Measurements from ENCODE around the gene ECM1. TPM values are rescaled to one million over a fixed set of nuclear protein-coding genes. Genes with fewer than 3 reads are reported as not detected.
A peak's percentile ranks its signal among the peaks of the same experiment; 100 is the strongest.

Gene ECM1
- total RNA-seq, 1 donor from 2014 or later: 0.60 TPM

- no peak for DNase-seq (ENCODE audit: low read depth)
Measured at GRCh38 chr1:150512846-150513245, 4.9 kb downstream of the ECM1 start.

DNA sequence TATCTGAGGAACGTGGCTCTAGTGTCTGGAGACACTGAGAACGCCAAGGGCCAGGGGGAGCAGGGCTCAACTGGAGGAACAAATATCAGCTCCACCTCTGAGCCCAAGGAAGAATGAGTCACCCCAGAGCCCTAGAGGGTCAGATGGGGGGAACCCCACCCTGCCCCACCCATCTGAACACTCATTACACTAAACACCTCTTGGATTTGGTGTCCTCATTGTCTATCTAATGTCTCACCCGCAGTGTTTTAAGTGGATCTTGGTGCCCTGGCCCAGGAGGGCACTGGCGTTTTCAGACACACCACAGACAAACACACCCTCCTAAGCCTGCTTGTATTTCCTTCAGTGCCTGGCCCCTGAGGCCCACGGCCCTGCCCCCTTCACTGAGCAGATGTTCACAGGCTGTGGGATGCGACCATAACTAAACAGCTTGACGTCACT, 5.5 kb downstream of the ECM1 start:
- no peak for DNase-seq (ENCODE audit: low read depth)

DNA sequence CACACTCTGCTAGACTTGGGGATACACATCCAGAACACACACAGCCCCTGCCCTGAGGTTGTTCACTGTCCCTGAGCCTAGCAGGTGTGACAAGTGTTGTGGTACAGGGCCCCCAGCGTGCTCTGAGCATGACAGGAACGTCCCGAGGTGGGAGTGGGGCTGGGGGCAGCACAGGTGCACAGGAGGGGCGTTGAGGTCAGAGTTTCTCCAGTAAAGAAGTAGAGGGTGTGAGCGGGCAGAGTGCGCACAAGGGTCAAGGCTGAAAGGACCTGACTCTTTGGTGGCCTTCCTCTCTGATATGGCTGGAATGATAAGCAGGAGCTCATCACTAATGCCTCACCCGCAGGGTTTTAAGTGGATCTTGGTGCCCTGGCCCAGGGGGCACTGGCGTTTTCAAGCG, 6.4 kb downstream of the ECM1 start:
- DNase-seq (ENCODE audit: low read depth): no peak

DNA sequence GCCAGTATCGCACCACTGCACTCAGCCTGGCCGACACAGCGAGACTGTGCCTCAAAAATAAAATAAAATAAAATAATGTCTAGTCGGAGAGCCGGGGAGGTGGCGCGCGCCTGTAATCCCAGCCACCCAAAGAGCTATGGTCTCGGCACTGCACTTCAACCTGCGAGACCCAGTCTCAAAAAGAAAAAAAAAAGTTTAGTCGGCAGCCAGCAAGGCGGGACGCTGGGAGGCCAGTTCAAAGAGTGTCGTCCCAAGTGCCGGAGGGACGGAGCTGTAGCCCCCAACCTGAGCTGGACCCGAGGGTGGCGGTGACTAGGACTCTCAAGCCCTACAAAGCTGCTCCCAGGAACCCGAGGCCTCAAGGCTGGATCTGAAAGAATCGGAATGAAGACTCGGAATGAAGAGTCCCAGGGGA, 7.0 kb downstream of the ECM1 start:
- DNase-seq (ENCODE audit: low read depth): no peak

DNA sequence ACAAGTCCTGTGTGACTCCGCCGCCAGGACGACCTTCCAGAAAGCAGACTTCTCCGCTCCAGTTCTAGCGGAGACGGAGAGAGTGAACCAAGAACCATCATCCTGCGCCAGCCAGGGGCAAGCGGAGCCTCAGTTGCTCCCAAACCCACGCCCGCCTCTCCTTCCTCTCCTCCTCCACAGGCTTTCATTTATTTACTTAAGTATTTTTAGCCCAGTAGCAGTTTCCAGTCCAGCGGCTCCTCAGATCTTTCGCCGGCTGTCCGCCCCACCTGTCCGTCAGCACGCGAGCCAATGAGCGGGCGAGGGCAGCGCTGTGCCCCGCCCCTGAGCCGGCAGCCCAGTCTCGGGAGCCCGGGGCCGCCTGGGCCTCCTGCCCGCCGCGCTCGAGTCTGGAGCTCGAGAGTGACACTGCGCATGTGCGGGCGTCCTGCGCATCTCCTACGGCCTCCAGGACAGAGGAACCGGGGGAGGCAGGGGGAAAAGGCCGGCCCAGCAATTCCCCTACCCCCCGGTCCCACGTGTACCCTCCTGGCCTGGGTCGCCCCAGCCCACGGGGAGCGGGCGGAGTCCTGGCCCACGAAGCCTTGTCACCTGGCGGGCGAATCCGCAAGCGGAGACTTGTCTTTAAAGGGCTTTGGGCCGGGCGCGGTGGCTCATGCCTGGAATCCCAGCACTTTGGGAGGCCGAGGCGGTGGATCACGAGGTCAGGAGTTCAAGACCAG, 7.6 kb downstream of the ECM1 start, which contains the start of gene FALEC:
FALEC (plus strand) TSS at position 425 of the 722 bp plus-strand sequence.
- peak; percentile 86 for DNase-seq (ENCODE audit: low read depth)

DNA sequence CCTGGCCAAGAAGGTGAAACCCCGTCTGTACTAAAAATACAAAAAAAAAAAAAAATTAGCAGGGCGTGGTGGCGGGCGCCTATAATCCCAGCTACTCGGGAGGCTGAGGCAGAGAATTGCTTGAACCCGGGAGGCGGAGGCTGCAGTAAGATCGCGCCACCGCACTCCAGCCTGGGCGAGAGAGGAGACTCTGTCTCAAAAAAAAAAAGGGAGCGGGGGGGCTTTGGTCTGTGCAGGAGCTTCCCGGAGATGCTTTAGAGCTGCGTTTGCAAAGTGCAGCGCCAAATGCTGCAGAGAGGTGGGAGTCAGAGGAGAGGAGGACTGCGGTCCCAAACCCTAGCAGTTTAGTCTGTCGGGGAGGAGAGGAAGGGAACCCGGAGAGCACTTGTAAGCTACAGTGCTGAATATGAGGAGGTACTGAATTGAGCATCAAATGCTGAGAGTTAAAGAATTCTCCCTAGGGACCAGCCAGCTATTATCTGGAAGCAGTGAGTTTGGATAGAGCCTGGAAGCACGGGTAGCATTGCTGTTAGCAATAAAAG, 8.2 kb downstream of the ECM1 start:
- DNase-seq (ENCODE audit: low read depth): no peak

DNA sequence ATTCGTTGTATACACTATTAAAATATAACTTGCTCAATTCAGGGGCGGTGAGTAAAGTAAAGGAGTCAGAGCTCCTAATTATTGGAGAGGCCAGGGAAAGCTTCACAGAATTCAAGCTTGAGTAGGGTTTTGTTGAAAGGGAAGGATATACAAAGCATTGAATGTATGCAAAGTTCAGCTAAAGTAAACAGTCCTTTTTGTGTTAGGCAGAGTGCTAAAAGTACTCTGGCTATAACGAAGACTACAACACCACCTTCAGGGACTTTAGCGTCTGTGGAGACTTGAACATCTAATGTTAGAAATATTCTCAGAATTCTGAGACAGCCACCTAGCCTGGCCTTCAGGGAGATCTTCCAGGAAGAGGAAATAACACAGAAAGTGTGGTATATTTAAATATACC, 8.7 kb downstream of the ECM1 start:
- DNase-seq (ENCODE audit: low read depth): peak; percentile 33

DNA sequence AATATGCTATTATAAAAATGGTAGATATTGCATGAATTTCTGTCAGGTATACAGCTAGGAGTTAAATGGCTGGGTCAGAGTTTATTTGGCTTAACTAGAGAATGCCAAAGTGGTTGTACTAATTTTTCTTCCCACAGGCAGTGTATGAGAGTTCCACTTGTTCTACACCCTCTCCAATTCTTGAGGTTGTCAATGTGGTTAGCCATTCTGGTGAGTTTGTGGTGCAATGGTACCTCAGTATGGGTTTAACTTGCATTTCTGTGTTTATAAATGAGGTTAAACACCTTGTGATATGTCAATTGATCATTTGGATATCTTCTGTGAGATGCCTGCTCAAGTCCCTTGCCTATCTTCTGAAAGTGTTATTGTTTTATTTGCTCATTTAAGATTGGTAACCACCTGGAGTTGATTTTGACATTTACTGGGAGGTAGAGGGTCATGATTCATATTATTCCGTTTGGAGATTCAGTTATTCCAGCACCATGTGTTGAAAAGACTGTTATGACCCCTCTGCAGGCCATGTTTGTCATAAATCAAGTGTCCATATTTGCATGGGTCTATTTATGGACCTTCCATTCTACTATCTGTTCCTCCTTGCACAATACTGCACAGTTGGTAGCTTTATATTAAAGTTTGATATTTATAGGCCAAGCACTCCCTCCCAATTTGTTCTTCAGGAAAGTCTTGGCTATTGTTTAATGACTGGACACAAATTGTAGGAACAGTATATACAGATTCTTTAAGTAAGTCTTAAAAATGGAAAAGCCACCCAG, 13.5 kb downstream of the ECM1 start:
- no peak for DNase-seq (ENCODE audit: low read depth)

DNA sequence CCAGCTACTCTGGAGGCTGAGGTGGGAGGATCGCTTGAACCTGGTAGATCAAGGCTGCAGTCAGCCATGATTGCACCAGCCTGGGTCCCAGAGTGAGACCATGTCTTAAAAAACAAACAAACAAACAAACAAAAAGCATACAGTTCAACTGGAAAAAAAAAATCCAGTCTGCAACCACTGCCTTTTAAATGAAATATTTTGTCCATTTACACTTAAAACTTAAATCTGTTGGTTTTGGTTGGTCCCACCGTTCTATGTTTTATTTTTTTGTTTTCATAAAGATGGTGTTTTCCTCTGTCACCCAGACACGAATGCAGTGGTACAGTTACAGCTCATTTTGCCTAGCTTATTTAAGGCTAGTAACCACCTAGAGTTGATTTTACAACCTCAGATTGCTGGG, 17.4 kb downstream of the ECM1 start:
- DNase-seq (ENCODE audit: low read depth): no peak

GRCh38 chr1:150528196-150528595, 20.3 kb downstream of the ECM1 start:
- DNase-seq (ENCODE audit: low read depth): peak; percentile 56

DNA sequence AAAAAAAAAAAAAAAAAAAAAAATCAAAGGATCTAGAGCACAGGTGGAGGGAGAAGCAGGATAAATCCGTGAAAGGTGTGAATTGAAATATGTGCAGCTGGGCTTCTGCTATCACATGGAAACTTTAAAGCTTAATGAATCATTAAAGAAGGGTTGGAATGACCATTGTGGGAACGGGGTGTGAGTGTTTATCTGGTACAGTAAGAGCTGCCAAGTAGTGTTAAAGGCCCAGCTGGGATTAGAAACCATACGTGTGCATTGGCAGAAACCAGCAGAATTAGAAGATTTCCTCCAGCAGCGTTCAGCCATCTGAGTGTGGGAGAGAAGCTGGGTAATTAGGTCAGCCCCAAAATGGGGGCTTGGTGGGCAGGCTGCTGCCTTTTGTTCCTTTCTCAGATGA, 21.1 kb downstream of the ECM1 start:
- DNase-seq (ENCODE audit: low read depth): peak; percentile 78

DNA sequence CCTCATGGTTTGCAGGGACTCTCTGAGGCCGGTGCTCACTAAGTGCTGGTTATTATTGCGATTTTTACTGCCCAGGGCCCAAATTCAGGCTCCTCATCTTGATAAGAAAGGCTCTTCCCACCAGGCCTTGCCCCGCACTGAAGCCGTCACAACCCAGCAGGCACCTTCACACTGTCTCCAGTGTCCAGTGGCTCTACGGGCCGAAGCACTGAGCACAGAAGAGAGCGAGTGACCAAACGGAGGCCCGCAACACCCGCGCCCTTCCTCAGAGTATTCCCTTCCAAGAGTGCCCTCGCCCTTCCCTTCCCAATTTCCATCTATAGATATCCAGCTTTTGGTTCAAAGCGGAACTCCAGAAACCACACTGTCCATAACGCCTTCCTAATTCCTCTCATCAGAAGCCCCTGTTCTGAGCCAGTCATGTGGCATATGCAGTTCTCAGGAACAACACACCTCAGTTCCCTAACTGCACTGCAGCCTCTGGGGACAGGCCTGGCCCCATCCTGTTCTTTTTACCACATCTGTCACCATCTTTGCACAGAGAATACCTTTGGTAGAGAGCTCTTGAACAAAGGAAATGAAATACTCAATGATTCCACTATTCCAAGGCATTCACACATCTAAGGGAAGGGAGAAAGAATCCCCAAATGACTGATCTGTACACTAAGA, 22.7 kb downstream of the ECM1 start:
- no peak for DNase-seq (ENCODE audit: low read depth)

DNA sequence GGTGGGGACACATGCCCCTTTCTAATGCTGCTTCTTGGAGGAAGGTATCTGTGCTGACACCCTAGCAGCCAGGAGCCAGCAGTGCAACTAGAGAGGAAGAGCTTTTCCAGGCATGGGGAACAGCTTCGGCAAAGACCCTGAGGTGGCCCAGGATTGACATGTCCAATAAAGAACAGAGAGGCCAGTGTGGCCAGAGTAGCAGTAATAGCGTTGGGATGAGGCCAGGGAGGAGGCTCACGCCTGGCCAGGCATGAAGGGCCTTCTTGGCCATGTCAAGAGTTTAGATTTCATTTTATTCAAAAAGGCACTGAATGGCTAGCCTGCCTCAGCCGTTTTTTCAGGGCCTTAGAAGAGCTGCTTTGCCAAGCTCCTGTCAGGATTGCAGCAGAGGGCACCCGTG, 25.0 kb downstream of the ECM1 start:
- DNase-seq (ENCODE audit: low read depth): no peak

GRCh38 chr1:150534002-150534401, 26.1 kb downstream of the ECM1 start:
- no peak for DNase-seq (ENCODE audit: low read depth)

DNA sequence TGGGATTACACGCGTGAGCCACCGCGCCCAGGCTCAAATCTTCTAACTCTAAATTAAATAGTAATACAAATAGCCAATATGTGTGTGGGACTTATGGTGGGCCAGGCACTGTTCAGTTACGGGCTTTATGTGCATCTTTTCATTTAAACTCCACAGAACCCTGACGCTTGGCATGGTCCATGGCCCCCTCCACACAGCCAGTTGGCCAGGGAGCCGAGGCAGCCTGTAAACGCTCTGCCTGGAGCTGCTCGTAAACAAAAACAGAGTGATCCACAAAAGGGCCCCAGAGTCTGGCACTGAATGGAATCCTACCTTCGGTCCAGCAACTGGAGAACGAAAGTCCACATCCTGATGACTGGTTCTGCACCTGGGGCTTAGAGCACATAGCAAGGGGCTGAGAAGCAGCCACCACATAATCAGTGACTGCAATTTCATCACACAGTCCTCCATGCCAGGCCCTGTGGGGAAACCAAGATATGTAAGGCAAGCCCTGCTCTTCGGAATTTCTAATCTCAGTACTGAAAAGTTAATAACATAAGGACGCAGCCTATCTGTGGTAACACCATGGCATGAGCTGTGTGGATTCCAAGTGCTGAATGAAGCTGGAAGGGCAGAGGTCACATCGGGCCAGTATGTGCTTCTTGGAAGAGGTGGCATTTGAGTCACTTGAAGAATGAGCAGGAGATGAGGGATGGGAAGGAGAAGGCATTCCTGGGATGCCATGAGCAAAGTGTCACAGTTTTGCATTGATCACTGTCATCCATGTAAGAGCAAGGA, 27.8 kb downstream of the ECM1 start:
- peak; percentile 35 for DNase-seq (ENCODE audit: low read depth)

- no peak for DNase-seq (ENCODE audit: low read depth)
Measured at GRCh38 chr1:150536836-150537731, 29.2 kb downstream of the ECM1 start.

DNA sequence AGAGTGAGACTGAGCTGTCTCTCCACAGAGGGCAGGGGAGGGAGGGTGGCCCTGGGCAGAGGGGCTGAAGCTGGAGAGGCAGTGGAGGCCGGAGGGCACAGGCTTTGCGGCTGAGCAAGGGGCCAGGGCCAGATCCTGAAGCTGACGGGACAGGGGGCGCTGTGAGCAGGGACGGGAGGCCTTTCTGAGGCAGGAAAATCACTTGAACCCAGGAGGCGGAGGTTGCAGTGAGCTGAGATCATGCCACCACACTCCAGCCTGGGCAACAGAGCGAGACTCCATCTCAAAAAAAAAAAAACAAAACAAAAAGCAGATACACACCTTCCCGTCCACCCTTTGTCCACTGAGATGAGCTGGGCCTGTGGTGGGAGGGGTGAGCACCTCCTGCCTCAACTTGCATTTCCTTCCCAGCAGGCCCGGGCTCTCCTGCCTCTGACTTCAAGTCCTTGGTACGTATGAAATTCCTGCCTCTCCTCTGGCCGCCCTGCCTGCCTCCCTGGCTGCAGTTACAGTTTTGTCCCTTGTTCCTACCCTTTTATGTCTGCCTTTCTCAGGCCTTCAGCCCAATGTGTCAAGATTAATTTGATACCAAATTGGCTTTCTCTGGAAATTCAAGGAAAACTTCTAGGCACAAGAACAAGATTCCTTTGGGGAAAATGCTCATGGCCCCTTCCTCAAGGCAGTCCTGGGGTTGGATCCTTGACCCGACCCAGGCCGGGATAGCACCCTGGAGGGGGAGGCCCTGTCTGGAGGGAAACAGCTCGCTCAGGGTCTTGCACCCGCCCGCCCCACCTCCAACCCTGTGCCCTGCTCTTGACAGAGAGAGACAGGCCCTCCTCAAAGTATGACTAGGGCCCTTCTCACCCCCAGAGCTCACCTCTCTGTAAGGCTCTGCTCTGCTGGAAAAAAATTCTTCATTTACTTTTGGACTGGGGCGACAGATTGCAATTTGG, 30.1 kb downstream of the ECM1 start:
- no peak for DNase-seq (ENCODE audit: low read depth)

GRCh38 chr1:150543500-150544143, 35.7 kb downstream of the ECM1 start:
- no peak for DNase-seq (ENCODE audit: low read depth)

GRCh38 chr1:150544204-150544603, 36.3 kb downstream of the ECM1 start:
- no peak for DNase-seq (ENCODE audit: low read depth)

Data from renal cortical epithelial cell (primary cell).